ENCODE measurements around the gene CPA3.

The CPA3 gene

DNA sequence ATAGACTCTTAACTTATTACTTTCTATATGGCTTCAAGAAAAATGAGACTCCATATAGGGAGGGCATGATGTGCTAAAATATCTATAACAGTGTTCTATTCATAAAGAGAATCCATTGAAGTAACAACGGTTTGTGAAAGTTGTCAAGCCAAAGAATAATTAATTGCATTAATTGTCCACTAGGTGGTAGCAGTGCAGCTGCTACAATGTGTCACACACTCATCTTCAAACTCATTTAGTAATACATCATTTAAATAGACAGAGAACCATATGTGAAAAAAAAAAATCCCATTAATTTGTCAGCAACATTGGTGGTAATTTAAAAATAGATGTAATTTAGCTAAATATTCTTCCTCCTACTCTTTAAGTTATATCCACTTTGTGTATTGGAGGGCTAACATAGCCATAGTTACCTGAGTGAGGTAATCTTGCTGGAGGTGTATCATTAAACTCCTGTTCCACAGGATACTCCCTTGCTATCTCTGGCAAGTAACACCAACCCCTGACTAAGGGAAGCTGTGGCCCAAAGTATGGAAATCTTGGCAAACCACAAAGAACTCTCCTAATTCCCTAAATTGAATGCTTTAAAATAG lies 3.7 kb upstream of the CPA3 start:
- DNase-seq: peak; percentile 43

DNA sequence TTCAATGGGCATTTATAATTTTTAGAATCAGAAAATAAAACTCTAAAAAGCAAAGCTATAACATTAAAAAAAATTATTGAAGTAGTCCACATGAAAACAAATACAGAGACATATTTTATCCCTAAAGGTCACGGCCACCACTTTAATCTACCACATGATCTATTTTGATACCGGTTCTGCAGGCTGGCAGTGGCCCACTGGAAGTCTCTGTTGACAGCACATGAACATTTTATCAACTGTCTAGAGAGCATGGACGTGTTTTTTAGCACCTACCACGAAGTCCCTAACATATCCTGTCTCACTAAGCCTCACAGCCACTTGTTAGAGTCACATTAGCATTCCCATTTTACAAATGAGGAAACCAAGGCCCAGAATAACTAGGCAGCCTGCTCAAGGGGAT lies 1.8 kb upstream of the CPA3 start:
- no peak for DNase-seq

DNA sequence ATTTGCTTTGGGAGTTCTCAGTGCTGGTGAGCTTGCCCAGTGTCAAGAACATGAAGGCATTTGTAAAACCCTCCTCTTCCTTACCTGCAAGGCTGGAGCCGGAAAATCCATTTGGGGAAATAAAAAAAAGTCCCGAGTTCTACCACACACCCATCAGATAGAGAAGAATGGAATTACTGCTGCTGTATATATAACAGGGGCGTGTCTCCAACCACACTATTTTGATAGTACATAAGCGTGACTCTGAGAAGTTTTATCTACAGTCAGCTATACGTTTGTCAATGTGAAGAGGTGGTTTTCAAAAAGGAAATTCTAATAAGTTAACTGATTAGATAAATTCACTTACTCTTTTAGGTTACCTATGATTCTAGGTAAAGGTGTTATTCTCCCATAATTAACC lies 1.3 kb upstream of the CPA3 start:
- no peak for DNase-seq

DNA sequence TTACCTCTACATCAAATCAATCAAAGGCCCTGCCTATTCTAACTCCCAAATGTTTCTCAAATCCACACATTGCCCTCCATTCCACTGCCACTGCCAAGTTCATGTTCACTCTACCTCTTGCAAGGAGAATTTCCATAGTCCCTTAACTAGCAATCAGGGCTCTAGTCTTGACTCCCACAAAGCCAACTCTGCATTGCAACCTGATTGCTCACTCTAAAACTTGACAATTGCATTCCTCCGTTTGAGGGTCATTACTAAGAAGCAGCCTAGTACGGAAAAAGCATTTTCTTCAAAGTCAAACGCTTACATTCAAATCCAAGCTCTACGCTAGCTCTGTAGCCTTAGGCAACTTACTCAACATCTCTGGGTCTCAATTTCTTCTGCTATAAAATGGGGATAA lies 1.2 kb downstream of the CPA3 start:
- peak; percentile 52 for DNase-seq

DNA sequence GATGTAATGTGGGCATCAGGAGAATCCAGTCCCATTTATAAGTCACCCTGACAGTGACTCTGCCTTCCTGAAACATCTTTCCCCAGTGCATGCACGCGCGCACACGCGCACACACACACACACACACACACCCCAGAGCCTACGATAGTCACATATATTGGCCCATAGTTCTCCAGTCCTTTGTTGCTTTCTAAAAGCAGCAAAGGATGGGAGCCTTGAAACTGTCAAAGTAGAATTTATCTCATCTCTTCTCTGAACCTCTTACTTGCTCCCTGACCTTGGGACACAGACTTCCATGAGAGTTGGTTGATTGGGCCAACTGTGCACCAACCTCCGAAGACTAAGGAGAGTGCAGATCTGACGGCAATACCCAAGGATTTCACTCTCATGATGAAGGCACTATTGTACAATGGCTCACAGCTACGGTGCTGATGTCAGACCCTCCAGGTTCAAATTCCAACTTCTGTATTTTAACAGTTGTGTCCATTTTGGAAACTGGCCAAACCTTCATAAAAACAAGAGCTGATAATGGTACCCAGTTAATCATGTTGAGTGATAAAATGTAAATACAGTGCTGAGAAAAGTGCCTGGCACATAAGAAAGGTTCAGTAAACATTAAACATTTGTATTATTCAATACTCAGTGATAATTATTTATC lies 8.3 kb downstream of the CPA3 start:
- DNase-seq: no peak

DNA sequence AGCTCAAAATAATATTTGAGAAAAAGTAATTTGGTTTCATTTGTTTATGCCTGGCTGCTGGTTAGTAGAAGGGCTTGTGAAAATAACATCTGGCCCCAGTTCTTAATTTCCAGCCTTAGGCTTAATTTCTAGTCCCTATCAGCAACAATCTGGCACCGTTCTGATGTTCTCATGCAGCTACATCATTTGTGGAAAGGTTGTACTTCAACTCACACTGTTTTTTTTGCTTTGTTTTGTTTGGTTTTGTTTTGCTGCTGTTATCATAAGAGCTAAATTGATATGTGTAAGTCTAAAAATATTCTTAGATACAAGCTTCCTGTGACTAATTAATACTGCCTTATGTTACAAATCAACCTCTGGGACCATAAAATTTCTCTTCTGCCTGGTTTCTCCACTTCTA lies 8.9 kb downstream of the CPA3 start:
- DNase-seq: no peak

DNA sequence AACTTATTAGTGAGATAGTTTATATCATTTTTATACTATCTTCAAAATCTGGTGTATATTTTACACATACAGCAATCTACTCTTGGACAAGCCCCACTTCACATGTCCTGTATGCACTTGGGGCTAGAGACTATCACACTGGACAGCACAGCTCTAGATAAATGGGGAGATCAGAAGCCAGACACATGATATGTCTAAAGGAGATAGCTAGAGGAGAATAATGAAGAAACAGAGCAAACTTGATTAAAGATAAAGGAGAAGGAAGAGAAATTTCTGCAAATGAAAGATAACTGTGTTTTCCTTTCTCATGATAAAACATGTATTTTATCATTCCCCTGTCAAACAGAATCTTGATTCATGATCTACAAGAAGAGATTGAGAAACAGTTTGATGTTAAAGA lies 13.0 kb downstream of the CPA3 start:
- no peak for DNase-seq

DNA sequence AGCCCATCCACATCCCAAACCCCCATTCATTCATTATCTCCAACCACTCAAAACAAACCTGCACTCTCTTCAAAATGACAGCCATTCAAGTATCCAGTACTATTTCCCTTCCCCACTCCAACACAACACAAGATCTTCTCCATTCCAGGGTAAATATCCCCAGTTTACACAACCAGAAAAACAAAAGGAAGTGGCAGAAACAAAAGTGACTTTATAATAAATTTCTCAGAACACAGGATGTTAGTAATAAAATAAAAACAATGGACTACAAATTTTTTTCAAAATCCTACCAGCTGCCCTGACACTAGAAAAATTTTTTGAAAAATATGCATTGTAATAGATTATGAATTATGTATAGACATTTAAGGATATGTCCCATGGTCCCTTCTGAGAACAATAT lies 14.2 kb downstream of the CPA3 start:
- no peak for DNase-seq

DNA sequence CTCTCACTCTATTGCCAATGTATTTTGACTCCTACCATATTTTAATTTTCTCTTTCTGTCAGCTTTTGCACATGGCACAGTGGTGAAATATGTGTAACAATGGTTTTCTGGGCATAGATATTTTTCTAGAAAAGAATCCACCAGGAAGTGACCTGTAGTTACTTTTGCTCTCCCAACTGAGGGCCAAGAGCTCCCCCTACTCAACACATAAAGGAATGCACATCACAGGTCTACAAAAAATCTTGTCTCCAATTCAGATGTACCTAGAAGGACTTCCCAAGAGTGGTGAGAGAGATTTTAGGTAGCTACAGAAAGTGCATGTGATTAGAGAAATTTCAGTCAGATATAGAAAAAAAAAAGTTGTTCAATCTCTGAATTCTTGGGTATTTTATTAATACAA lies 15.6 kb downstream of the CPA3 start:
- DNase-seq: no peak

DNA sequence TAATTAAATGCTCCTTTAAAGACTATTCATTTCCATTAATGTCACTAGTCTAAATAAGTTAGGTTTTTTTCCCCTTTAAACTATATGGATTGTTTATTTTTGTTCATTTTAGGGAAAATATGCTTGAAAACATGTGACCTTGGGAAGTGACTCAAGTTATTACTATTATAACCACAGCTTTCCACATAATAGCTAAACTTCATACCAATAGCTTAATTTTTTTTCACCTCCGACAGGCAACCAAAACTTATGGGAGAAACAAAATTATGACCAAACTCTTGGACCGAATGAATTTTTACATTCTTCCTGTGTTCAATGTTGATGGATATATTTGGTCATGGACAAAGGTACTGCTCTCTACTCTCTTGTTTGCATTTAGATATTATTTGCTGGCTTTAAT lies 16.2 kb downstream of the CPA3 start:
- DNase-seq: no peak

DNA sequence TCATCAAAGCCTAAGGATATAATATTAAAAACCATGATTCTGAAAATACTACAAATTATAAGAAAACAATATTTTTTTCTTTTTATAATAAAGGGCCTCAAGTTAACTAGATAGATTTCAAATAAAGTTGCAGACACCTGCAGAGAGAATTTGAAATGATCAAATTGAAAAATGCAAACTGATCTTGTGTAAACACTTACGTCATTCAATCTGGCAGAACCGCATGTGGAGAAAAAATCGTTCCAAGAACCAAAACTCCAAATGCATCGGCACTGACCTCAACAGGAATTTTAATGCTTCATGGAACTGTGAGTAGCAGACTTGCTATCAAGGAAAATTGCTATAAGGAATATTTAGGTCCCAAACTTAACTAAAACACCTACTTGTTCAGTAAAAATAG lies 17.2 kb downstream of the CPA3 start:
- DNase-seq: no peak

DNA sequence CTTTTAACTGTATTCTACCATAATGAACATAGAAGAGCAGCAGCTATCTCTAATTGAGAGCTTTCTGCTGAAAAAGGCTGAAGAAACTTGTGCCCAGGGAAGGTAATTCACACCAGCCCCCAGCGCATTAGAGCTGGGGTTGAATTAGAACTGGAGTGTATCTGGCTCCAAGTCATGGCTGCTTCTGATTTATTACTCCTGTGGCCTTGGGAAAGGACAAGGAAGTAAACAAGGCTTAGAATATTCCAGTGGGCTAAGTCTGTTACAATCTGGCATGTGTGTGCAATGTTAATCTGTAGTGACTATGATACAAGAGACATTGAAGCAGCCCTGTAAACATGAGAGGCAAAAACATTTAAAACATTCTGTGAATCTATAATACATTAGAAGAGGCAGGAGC lies 18.1 kb downstream of the CPA3 start:
- DNase-seq: no peak

DNA sequence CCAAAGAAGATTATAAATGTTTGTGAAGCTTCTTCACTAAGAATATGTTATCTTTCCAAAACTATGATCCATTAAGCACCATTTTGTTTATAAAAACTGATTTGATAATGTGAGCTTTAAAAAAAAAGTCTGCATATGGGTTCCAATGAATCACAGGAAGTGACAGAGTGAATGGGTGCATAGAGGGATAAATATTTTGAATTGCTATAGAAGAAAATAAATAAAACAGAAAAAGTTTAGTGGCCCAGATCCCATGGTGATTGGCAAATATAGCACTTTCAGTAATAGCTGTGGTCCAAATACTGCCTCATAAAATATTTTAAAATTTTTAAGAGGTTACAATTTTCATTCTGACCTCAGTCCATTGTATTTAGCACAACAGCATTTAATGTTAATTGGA lies 19.2 kb downstream of the CPA3 start:
- no peak for DNase-seq

DNA sequence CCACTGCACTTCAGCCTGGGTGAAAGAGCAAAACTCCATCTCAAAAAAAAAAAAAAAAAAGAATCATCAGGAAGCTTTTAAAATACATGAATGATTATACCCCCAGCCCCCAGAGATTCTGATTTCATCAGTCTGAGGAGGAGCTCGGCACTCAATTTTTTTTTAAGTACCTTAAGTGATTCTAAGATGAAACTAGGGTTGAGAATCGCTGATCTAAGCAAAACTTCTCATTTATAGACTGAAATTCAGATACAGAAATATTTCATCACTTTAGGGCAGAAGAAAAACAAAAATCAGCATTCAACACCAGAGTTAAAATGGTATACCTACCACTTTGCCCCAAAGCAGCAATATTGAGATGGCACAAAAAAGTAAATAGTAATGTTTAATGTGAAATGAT lies 24.7 kb downstream of the CPA3 start:
- DNase-seq: no peak

DNA sequence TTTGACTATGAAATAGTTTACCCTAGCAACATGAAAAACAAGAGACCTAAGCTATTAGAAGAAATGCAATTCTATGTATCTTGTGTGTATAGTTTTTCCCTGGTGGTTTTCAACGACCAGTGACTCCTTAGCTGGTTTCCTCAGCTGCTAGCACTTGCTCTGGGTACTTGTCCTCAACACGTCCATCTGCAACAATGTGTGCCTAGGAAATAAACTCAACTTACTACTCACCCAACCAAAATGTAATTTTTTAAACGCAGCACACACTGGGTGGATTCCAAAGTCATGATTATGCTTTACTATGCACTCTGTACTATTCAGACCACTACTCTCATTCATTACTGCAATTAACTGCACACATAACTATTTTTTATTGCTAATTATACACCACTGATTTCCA lies 31.0 kb downstream of the CPA3 start:
- DNase-seq: no peak

DNA sequence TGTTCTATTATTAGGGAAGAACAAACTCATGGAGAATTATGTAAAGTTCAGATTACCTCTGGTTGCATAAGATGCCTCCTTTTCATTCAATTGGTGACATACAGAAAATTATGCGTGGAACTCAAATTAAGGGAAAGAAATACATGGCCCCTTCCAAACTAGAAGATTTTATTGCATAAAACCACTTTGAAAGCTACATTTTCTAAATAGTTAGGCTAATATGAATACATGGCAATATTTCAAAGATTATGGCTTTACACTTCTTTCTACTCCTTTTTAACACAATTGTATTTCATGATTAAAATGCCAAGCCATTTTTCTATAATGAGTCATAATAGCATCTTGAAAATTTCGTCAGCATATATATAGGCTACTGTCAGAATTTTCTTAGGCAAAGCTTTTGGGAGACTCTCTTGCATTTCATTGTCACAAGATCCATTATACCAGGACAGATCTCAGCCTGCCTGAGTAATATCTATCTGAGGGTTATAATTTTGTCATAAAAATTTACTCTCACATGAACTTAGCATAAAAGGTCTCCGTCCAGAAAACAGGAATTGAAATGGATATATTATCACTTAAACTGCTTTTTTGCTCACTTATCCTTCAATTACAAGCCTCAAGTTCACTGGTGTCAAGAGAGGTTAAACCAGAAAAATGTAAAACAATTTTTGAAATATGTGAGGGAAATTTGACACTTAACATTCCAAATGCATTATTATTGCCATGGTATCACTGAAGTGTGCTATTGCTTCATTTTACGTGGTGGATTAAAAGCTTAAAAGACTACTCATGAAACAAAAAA lies 37.1 kb downstream of the CPA3 start:
- no peak for DNase-seq

DNA sequence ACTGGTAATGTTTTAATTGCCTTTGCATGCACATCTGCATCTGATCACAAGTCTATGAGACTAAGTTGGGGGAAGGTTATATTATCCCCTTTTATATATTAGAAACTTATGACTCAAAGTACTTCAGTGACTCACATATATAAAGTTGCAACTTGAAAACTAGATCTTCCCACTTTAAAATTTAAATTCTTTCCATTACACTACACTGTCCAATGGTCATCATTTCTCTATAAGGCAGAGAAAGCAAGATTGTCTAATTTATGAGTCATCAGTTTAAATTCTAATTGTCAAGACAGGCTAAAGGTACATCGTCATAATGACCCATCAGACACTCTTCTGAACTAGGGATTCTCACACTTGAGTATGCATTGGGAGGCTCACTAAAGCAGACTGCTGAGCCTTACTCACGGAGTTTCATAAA lies 37.9 kb downstream of the CPA3 start:
- no peak for DNase-seq

DNA sequence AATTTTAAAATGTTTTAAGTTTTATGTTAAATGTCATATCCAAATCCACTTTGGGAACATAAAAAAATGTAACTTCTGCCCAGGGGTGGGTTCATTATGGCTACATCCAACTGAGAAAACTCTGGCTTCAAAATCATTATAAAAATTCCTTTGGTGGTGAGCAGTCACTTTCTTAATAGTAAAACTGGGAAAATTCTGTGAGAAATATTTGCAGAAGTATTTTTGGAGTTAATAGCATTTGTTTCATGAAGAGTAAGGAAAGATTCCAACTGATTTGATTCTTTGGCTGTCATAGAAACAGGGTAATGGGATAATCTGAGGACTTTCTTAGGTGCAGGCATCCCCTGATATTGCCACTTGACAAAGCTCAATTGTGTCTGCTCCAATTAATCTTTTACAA lies 38.8 kb downstream of the CPA3 start:
- no peak for DNase-seq

DNA sequence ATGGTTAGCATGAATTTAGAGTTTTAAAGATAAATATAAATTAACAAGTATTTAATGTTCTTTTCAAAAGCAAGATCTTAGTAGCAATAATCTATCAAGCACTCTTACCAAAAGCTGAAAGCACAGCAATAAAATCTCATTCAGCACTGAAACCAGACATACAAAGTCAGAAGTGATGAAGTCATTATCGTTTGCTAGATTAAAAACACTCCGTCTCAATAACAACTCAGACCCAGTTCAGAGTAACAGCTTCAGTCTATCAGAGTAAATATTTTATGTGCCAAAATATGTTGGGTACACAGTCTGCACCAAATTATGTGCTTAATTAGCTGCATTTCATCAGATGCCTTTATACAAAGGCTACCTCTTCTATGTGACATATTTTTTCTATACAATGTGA lies 41.6 kb downstream of the CPA3 start:
- no peak for DNase-seq

DNA sequence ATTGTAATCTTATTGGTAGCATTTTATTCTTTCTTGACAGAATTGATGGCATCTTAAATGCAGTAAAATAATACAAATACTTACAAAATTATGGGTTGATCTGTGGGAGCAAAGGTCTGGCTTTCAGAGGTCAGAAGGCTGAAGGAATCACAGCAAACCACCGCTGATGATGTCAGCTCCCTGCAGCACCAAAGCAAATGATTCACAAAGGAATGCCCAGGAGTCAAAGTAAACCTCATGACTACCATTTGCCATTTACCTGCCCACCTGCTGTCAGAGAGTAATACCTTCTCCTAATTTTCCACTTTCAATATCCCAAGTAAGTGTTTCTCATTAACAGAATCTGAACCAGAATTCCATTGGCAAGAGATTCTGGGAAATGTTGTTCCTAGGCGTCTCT lies 46.1 kb downstream of the CPA3 start:
- DNase-seq: peak; percentile 52

DNA sequence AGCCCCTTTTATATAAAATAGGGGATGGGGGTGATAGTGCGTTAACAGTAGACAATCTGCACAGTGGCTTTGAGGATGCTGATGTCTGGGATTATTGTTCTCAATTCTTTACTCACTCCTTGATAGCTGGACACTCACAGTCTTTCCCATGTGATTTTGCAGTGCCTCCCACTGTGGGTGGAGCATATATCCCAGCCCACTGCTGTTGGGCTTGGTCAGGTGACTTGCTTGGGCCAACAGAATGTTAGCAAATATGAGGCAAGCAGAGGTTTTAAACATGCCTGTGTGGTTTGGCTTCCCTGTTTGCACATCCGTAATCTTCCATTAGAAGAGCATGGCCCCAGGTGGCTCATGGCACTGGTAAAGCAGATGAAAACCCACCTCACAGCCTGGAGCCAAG lies 46.5 kb downstream of the CPA3 start:
- DNase-seq: no peak

DNA sequence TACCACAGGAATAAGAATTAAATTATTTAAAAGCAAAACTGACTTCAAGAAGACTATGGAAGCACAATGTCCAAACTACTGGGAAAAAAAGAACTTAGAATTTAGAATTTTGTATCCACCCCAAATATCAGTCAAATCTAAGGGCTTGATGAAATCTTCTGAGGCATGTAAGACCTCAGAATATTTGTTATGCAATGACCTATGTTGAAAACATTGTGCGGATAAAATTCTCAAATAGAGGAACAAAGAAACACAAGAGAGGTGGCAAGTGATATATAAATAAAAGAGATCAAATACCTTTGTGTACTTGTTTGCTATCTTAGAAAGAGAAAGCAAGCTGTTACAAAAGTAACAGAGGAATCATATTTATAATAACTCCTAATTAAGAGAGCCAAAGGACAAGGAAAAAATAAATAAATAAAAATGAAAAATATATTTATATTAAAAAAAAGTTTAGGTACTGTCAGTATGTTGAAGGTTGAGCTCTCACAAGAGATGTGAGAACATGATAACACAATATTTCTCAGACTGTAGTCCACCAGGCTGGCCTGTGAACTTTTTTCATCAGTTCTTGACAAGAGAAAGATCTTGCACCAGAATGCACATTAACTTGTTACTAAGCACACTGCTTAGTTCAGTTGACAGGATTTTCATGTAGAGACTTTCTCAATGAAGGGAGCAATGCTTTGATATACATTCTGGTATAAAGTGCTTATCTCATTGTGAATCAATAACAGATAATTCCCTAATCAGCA lies 50.0 kb downstream of the CPA3 start:
- no peak for DNase-seq

DNA sequence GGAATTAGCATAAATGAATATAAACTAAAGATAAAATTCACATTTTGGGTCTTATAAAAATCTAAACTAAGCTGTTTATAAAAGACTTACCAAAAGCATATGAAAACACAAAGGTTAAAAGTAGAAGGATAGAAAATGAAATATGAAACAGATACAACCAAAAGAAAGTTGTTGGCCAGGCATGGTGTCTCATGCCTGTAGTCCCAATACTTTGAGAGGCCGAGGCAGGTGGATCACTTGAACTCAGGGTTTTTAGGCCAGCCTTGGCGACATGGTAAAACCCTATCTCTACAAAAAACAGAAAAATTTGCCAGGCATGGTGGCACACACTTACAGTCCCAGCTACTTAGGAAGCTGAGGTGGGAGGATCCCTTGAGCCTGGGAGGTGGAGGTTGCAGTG lies 51.0 kb downstream of the CPA3 start:
- no peak for DNase-seq

DNA sequence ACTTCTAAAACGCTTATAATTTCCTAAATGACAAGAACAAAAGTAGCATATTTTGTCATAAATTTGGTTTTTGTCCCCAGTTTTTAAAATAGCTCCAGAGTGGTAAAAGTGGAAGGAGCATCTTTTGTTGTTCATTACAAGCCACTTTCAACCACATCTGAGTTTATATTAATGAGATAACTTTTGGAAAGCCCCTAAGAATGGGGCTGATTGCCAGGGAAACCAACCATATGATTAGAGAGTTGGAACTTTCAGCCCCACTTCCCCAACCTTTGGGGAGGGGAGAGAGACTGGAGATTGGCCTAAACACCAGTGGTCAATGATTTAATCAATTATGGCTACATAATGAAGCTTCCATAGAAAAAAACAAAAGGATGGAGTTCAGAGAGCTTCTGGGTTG lies 57.4 kb downstream of the CPA3 start:
- DNase-seq: no peak
